DND-41 (cell line): ENCODE results near the gene MATR3.

Source experiments
- ATAC-seq: fragments of 200-7000 bp; cut with Tn5 transposase; 3 replicates; pipeline ENCODE4 v1.9.1; 2021; ENCODE audit warnings: low read depth; ENCODE audit not compliant: insufficient read depth
- DNase-seq: peaks from one replicate; pipeline ENCODE4 v3.0.0-alpha.2; 2020
- H2AFZ ChIP-seq: 2 replicates; pipeline ENCODE4 v1.6.0; 2012; ENCODE audit warnings: low read depth, low read length
- H3K27ac ChIP-seq: 2 replicates; pipeline ENCODE4 v1.5.1; 2012; ENCODE audit warnings: low read length, inconsistent platforms
- H3K27me3 ChIP-seq: fragments of 200-600 bp; sonication (generic); 2 replicates; pipeline ENCODE4 v1.6.0; 2012; ENCODE audit warnings: low read length, mild to moderate bottlenecking, inconsistent platforms; ENCODE audit not compliant: insufficient read depth, poor library complexity
- H3K36me3 ChIP-seq: 2 replicates; pipeline ENCODE4 v1.5.1; 2012; ENCODE audit warnings: low read length, inconsistent platforms; ENCODE audit not compliant: insufficient read depth
- H3K4me1 ChIP-seq: 2 replicates; pipeline ENCODE4 v1.5.1; 2012; ENCODE audit warnings: mild to moderate bottlenecking, low read length; ENCODE audit not compliant: insufficient read depth
- H3K4me2 ChIP-seq: 2 replicates; pipeline ENCODE4 v1.6.0; 2012; ENCODE audit warnings: mild to moderate bottlenecking, moderate library complexity, low read length, inconsistent platforms; ENCODE audit not compliant: insufficient read depth
- H3K4me3 ChIP-seq, 2 experiments: fragments of 200-600 bp in 1 of 2; shearing (Covaris generic) in 1 of 2; 2 replicates each; pipeline ENCODE4 v1.5.1; 2012 to 2016; ENCODE audit warnings: inconsistent platforms in 2 of 2, low read length in 2 of 2, mild to moderate bottlenecking in 2 of 2, low read depth in 1 of 2, moderate library complexity in 1 of 2
- H3K79me2 ChIP-seq: 2 replicates; pipeline ENCODE4 v1.6.0; 2012; ENCODE audit warnings: low read length, inconsistent platforms; ENCODE audit not compliant: insufficient read depth
- H3K9ac ChIP-seq: 2 replicates; pipeline ENCODE4 v1.6.0; 2012; ENCODE audit warnings: low read depth, mild to moderate bottlenecking, inconsistent platforms, low read length, moderate library complexity
- H3K9me3 ChIP-seq: 2 replicates; pipeline ENCODE4 v1.5.1; 2012; ENCODE audit warnings: low read length, moderate library complexity, mild to moderate bottlenecking, inconsistent platforms; ENCODE audit not compliant: insufficient read depth, severe bottlenecking
- H4K20me1 ChIP-seq: 2 replicates; pipeline ENCODE4 v1.6.0; 2012; ENCODE audit warnings: low read length; ENCODE audit not compliant: insufficient read depth
- CTCF ChIP-seq: IDR thresholded peaks from 2 replicates; pipeline ENCODE4 v1.5.1; 2012; ENCODE audit warnings: borderline replicate concordance, low read length, moderate library complexity, mild to moderate bottlenecking; ENCODE audit not compliant: poor library complexity, severe bottlenecking; ENCODE audit errors: extremely low read depth
- EZH2 ChIP-seq: IDR thresholded peaks from 3 replicates; pipeline ENCODE4 v1.6.1; 2012; ENCODE audit warnings: borderline replicate concordance, low read depth, mild to moderate bottlenecking, moderate library complexity, low read length, inconsistent platforms; ENCODE audit not compliant: severe bottlenecking

Gene MATR3

GRCh38 chr5:139378101-139378825 is 84.7 kb downstream of the MATR3 start:
- Histone ChIP-seq H4K20me1 (peaks cover 4% of the 10 kb centered on the region; the same call in 1 of the 2 replicates), H3K4me1 (peaks cover 1% of the 10 kb centered on the region; the same call in 1 of the 2 replicates), H3K27ac (0 out of 2 replicates have a peak overlapping the region, but pooled peaks have one; percentile 6), H2AFZ (no peak overlapping the region), H3K27me3 (no peaks in the 10 kb centered on the region), H3K36me3 (peaks cover 38% of the 10 kb centered on the region), H3K9ac (no peak overlapping the region), H3K79me2 (no peaks in the 10 kb centered on the region), H3K4me2 (no peak overlapping the region), H3K9me3 (no peaks in the 10 kb centered on the region), H3K4me3 (no peak overlapping the region)
- ATAC-seq (no peak), DNase-seq (no peak)
- TF ChIP-seq EZH2 (no peak), CTCF (no peak)

- Histone ChIP-seq H3K27me3 (no peaks in the 10 kb centered on the region), H3K9ac (no peak overlapping the region), H3K4me2 (no peak overlapping the region), H3K27ac (peak overlapping the region; percentile 6), H3K4me3 (no peak overlapping the region), H2AFZ (no peak overlapping the region), H4K20me1 (no peaks in the 10 kb centered on the region; the same call in 1 of the 2 replicates), H3K36me3 (peaks cover 31% of the 10 kb centered on the region), H3K79me2 (no peaks in the 10 kb centered on the region; the same call in 1 of the 2 replicates), H3K4me1 (peaks cover 8% of the 10 kb centered on the region), H3K9me3 (no peaks in the 10 kb centered on the region)
- DNase-seq (no peak), ATAC-seq (no peak)
- TF ChIP-seq CTCF (no peak), EZH2 (no peak)
Observed at GRCh38 chr5:139378941-139379361, 85.4 kb downstream of the MATR3 start.

- Histone ChIP-seq H3K4me1 (peaks cover 17% of the 10 kb centered on the region), H3K9me3 (no peaks in the 10 kb centered on the region), H3K27ac (peak overlapping the region; percentile 6), H2AFZ (no peak overlapping the region), H3K4me2 (no peak overlapping the region), H4K20me1 (peaks cover 7% of the 10 kb centered on the region), H3K79me2 (peaks cover 6% of the 10 kb centered on the region), H3K4me3 (no peak overlapping the region), H3K9ac (no peak overlapping the region), H3K36me3 (peaks cover 26% of the 10 kb centered on the region), H3K27me3 (no peaks in the 10 kb centered on the region)
- no peak for TF ChIP-seq EZH2
- no peak for TF ChIP-seq CTCF
- ATAC-seq (no peak), DNase-seq (no peak)
Observed at GRCh38 chr5:139379626-139380449, 86.3 kb downstream of the MATR3 start.
